H1 (cell line): ENCODE measurements around the gene FREM2. TPM values are rescaled to one million over a fixed set of nuclear protein-coding genes. Genes with fewer than 3 reads are reported as not detected.

Experiments
- CTCF ChIA-PET: fragments of 300-600 bp; sonication (Branson Sonifier 250); formaldehyde crosslinking; loops from one replicate; lab custom pipeline; 2021; ENCODE audit not compliant: partially characterized antibody; lab: Charles Lee
- POLR2A ChIA-PET: fragments of 300-600 bp; sonication (Branson Sonifier 250); formaldehyde crosslinking; loops from one replicate; lab custom pipeline; 2021; ENCODE audit warnings: inconsistent platforms; ENCODE audit not compliant: partially characterized antibody; lab: Charles Lee
- DNase-seq, 2 experiments: peaks; one replicate each; pipeline versions ENCODE4 v3.0.0 to v3.0.0-alpha.2; 2010 to 2022; ENCODE audit warnings: low spot score in 2 of 2, low read depth in 1 of 2, mixed read lengths in 1 of 2
- FAIRE-seq: peaks from 2 replicates; lab custom pipeline; 2011; peaks lifted over from hg19 to GRCh38; lab: Jason Lieb, UNC
- H2AFZ ChIP-seq: 2 replicates; pipeline ENCODE4 v1.8.1; 2012; ENCODE audit warnings: low read length, inconsistent platforms
- H2AK5ac ChIP-seq: 2 replicates; pipeline ENCODE4 v1.6.1; 2013; ENCODE audit warnings: low read depth, low read length
- H2BK120ac ChIP-seq: replicated peaks from 2 replicates; pipeline ENCODE3; 2013; ENCODE audit warnings: low read depth, low read length, inconsistent platforms
- H2BK12ac ChIP-seq: 2 replicates; pipeline ENCODE4 v1.6.1; 2013; ENCODE audit warnings: low read depth, low read length
- H2BK15ac ChIP-seq: 2 replicates; pipeline ENCODE4 v1.6.1; 2013; ENCODE audit warnings: low read length
- H2BK20ac ChIP-seq: 2 replicates; pipeline ENCODE4 v1.6.1; 2013; ENCODE audit warnings: low read length
- H2BK5ac ChIP-seq: 2 replicates; pipeline ENCODE4 v1.6.1; 2013; ENCODE audit warnings: low read depth, low read length
- H3K14ac ChIP-seq: 2 replicates; pipeline ENCODE4 v1.6.1; 2013; ENCODE audit warnings: inconsistent platforms; ENCODE audit not compliant: insufficient read length
- H3K18ac ChIP-seq: 2 replicates; pipeline ENCODE4 v1.6.1; 2013; ENCODE audit warnings: low read length; ENCODE audit errors: extremely low read depth
- H3K23ac ChIP-seq: 2 replicates; pipeline ENCODE4 v1.6.1; 2013; ENCODE audit warnings: inconsistent platforms; ENCODE audit not compliant: insufficient read length
- H3K23me2 ChIP-seq: 2 replicates; pipeline ENCODE4 v1.6.1; 2013; ENCODE audit warnings: low read depth, low read length
- H3K27ac ChIP-seq: 2 replicates; pipeline ENCODE4 v1.6.1; 2011; ENCODE audit warnings: low read depth, low read length, inconsistent platforms
- H3K27me3 ChIP-seq, 4 experiments: replicated peaks in 1 of 4; 1 replicate in 1 of 4; 2 replicates in 3 of 4; pipeline versions ENCODE4 v1.6.1 to v1.8.1; 2011 to 2013; ENCODE audit warnings: low read length in 3 of 4, mild to moderate bottlenecking in 3 of 4, inconsistent platforms in 2 of 4, mixed read lengths in 2 of 4, moderate library complexity in 1 of 4; ENCODE audit not compliant: control insufficient read depth in 3 of 4, insufficient read depth in 3 of 4; ENCODE audit errors: extremely low read depth in 1 of 4
- H3K36me3 ChIP-seq, 4 experiments: 2 replicates each; pipeline versions ENCODE4 v1.6.1 to v1.8.1; 2011 to 2013; ENCODE audit warnings: mild to moderate bottlenecking in 4 of 4, low read length in 3 of 4, moderate library complexity in 2 of 4, control low read depth in 1 of 4, inconsistent platforms in 1 of 4; ENCODE audit not compliant: insufficient read depth in 4 of 4, control insufficient read depth in 2 of 4
- H3K4ac ChIP-seq: replicated peaks from 2 replicates; pipeline ENCODE3; 2013; ENCODE audit warnings: low read length, low read depth, mixed read lengths, inconsistent platforms; ENCODE audit not compliant: insufficient read length
- H3K4me1 ChIP-seq, 4 experiments: replicated peaks in 1 of 4; 1 replicate in 1 of 4; 2 replicates in 3 of 4; pipeline versions ENCODE4 v1.6.1 to v1.8.1; 2011 to 2013; ENCODE audit warnings: low read length in 3 of 4, inconsistent platforms in 2 of 4, mixed read lengths in 1 of 4; ENCODE audit not compliant: insufficient read depth in 4 of 4, control insufficient read depth in 3 of 4
- H3K4me2 ChIP-seq, 2 experiments: 2 replicates each; pipeline versions ENCODE4 v1.6.1 to v1.8.1; 2011 to 2013; ENCODE audit warnings: low read depth in 2 of 2, low read length in 2 of 2, control low read depth in 1 of 2, inconsistent platforms in 1 of 2, mild to moderate bottlenecking in 1 of 2; ENCODE audit not compliant: insufficient read depth in 1 of 2
- H3K4me3 ChIP-seq, 4 experiments: fragments of 200-600, 300-600 bp in 1 of 4; sonication (generic), shearing (Covaris generic), sonication (Bioruptor Twin) in 1 of 4; 2 replicates each; pipeline versions ENCODE4 v1.5.1 to v1.8.1; 2011 to 2016; ENCODE audit warnings: low read length in 4 of 4, low read depth in 3 of 4, control low read depth in 2 of 4, inconsistent platforms in 2 of 4, mild to moderate bottlenecking in 2 of 4, mixed read lengths in 1 of 4, moderate library complexity in 1 of 4; ENCODE audit not compliant: insufficient read depth in 2 of 4; ENCODE audit errors: extremely low read depth in 1 of 4
- H3K56ac ChIP-seq: replicated peaks from 2 replicates; pipeline ENCODE3; 2013; ENCODE audit warnings: low read depth, mild to moderate bottlenecking, mixed read lengths, low read length, inconsistent platforms; ENCODE audit not compliant: insufficient read length
- H3K79me1 ChIP-seq: 2 replicates; pipeline ENCODE4 v1.6.1; 2013; ENCODE audit warnings: low read depth, low read length, control low read depth
- H3K79me2 ChIP-seq, 2 experiments: 2 replicates each; pipeline versions ENCODE4 v1.6.1 to v1.8.1; 2012 to 2013; ENCODE audit warnings: low read length in 2 of 2, mild to moderate bottlenecking in 2 of 2, inconsistent platforms in 1 of 2; ENCODE audit not compliant: insufficient read depth in 2 of 2, control insufficient read depth in 1 of 2
- H3K9ac ChIP-seq, 4 experiments: replicated peaks in 1 of 4; 1 replicate in 1 of 4; 2 replicates in 3 of 4; pipeline versions ENCODE4 v1.6.1 to v1.8.1; 2011 to 2013; ENCODE audit warnings: low read depth in 3 of 4, low read length in 3 of 4, control low read depth in 2 of 4, mild to moderate bottlenecking in 2 of 4, moderate library complexity in 2 of 4, inconsistent platforms in 1 of 4; ENCODE audit errors: extremely low read depth in 1 of 4
- H3K9me3 ChIP-seq, 2 experiments: 2 replicates each; pipeline versions ENCODE4 v1.6.1 to v1.8.1; 2012 to 2013; ENCODE audit warnings: mild to moderate bottlenecking in 2 of 2, moderate library complexity in 2 of 2, control low read depth in 1 of 2, inconsistent platforms in 1 of 2, low read depth in 1 of 2, low read length in 1 of 2, mixed read lengths in 1 of 2; ENCODE audit not compliant: insufficient read depth in 2 of 2
- H4K20me1 ChIP-seq, 2 experiments: replicated peaks in 1 of 2; 2 replicates each; pipeline versions ENCODE3 to v1.8.1; 2011 to 2013; ENCODE audit warnings: inconsistent platforms in 2 of 2, low read length in 2 of 2, mild to moderate bottlenecking in 1 of 2; ENCODE audit not compliant: insufficient read depth in 2 of 2, control insufficient read depth in 1 of 2
- H4K5ac ChIP-seq: 2 replicates; pipeline ENCODE4 v1.6.1; 2013; ENCODE audit warnings: low read length, low read depth, mixed read lengths, inconsistent platforms; ENCODE audit not compliant: insufficient read length
- H4K8ac ChIP-seq: 2 replicates; pipeline ENCODE4 v1.8.0; 2013; ENCODE audit warnings: mild to moderate bottlenecking, moderate library complexity, low read length, inconsistent platforms; ENCODE audit not compliant: insufficient read depth; ENCODE audit errors: extremely low read depth
- H4K91ac ChIP-seq: replicated peaks from 2 replicates; pipeline ENCODE3; 2013; ENCODE audit warnings: low read length, mixed read lengths, inconsistent platforms; ENCODE audit not compliant: insufficient read length
- EP300 ChIP-seq, 2 experiments: IDR thresholded peaks; 1 replicate in 1 of 2; 2 replicates in 1 of 2; pipeline ENCODE4 v1.6.1; 2011 to 2012; ENCODE audit warnings: low read depth in 2 of 2, low read length in 2 of 2, mild to moderate bottlenecking in 2 of 2, borderline replicate concordance in 1 of 2, inconsistent platforms in 1 of 2, moderate library complexity in 1 of 2
- RAD21 ChIP-seq, 2 experiments: IDR thresholded peaks in 1 of 2; conservative IDR thresholded peaks in 1 of 2; 2 replicates each; pipeline ENCODE4 v1.6.1; 2011; ENCODE audit warnings: low read depth in 2 of 2, low read length in 2 of 2, improper control_type of control experiment in 1 of 2, inconsistent platforms in 1 of 2, mild to moderate bottlenecking in 1 of 2, moderate library complexity in 1 of 2
- WGBS, 2 experiments: shearing (Covaris generic) in 1 of 2; methylation state at CpG; one replicate each; pipeline versions ENCODE4 v1.1.6 to v1.1.7; 2013 to 2015; ENCODE audit warnings: low lambda C conversion rate in 2 of 2, mixed read lengths in 2 of 2, inconsistent platforms in 1 of 2, low coverage in 1 of 2, missing lambda C conversion rate in 1 of 2; ENCODE audit not compliant: insufficient replicate concordance in 2 of 2, insufficient coverage in 1 of 2, insufficient read length in 1 of 2; ENCODE audit errors: extremely low coverage in 1 of 2, missing lambda C conversion rate in 1 of 2; 5-methylcytosine and 5-hydroxymethylcytosine counted together
- polyA plus RNA-seq, 7 experiments: library from polyadenylated mRNA; depleted of rRNA in 3 of 7; stranded (reverse) in 5 of 7; unstranded in 2 of 7; fragments of >200 nt in 5 of 7; fragments of 200-250 nt in 2 of 7; gene quantifications; 1 replicate in 5 of 7; 2 replicates in 1 of 7; 4 replicates in 1 of 7; pipeline versions ENCODE4 v1.2.1 to v1.2.3, GENCODE V29; 2011 to 2013; ENCODE audit warnings: missing spikeins in 2 of 7, mixed read lengths in 2 of 7
- total RNA-seq: library from RNA; stranded (reverse); fragmentation: NEBNext Ultra II Directional; extraction: Animal tissue kit (Norgen Biotek cat#: 25700); gene quantifications from 2 replicates; pipeline ENCODE4 v1.2.1, GENCODE V29; 2021

Gene FREM2
- total and polyA plus RNA-seq, 2 of the 8 experiments (the other 6 are each of a cell fraction or from before 2014, with no cell fraction given): 11.6 to 22.8 TPM

- Histone ChIP-seq H4K20me1 (no peaks in the 10 kb centered on the region), H2AK5ac (no peak overlapping the region), H3K79me2 (no peaks in the 10 kb centered on the region), H4K5ac (no peak overlapping the region), H3K27ac (no peak overlapping the region), H3K56ac (no peak overlapping the region), H3K23me2 (no peaks in the 10 kb centered on the region), H4K8ac (no peak overlapping the region), H3K23ac (no peak overlapping the region), H3K9ac (no peak overlapping the region), H2BK120ac (no peak overlapping the region), H3K79me1 (no peaks in the 10 kb centered on the region), H3K4ac (no peak overlapping the region), H4K91ac (no peak overlapping the region), H3K4me3 (no peak overlapping the region), H3K14ac (no peak overlapping the region), H3K18ac (no peak overlapping the region), H2BK20ac (no peak overlapping the region), H2BK12ac (no peak overlapping the region), H3K4me2 (no peak overlapping the region), H3K27me3 (no peaks in the 10 kb centered on the region), H3K4me1 (no peaks in the 10 kb centered on the region), H3K9me3 (no peaks in the 10 kb centered on the region), H2AFZ (no peak overlapping the region), H2BK15ac (no peak overlapping the region), H2BK5ac (no peak overlapping the region), H3K36me3 (no peaks in the 10 kb centered on the region; a peak in 3 of 8 replicates)
- DNase-seq (no peak), FAIRE-seq (no peak)
- WGBS, 2 experiments: 87% methylated on average over 1 of the region's 1 CpG; no CpG with 5 or more reads in 1 of the 2 experiments
- POLR2A ChIA-PET: no interaction called here
- CTCF ChIA-PET: interaction anchor here (1.0 to 2.7 kb wide), 6 partner anchors 8 to 60 kb away, joined by 3 to 12 read pairs (median 4); no protein-coding TSS in a partner anchor
- TF ChIP-seq RAD21 (IDR thresholded peaks at IDR 0.05 in 1 of 2, conservative IDR thresholded peaks at IDR 0.05 in 1 of 2; ENCODE audit: low read depth in 2 of 2, low read length in 2 of 2) (peak in 1 of 2 experiments; percentile 6; a peak in 1 of 4 replicates), EP300 (IDR thresholded peaks at IDR 0.05; ENCODE audit: borderline replicate concordance in 1 of 2, low read depth in 2 of 2, low read length in 2 of 2) (no peak)
Measured at GRCh38 chr13:38866649-38867048, 179.8 kb downstream of the FREM2 start.
